Measurements from ENCODE around the gene ALX3. TPM values are rescaled to one million over a fixed set of nuclear protein-coding genes. Genes with fewer than 3 reads are reported as not detected.
"Not testable (repeated sequence)": the region's sequence is repeated elsewhere in the genome, so short reads cannot be mapped to it uniquely, and the experiment has no call there.

ALX3 gene
- total RNA-seq, 1 experiment from 2014 or later = 0.15 TPM

- no peak for TF ChIP-seq CREM (CRISPR knock-in tag; IDR thresholded peaks at IDR 0.05)
- TF ChIP-seq GABPB1 (CRISPR knock-in tag; IDR thresholded peaks at IDR 0.05) = no peak
- TF ChIP-seq IRF2 (CRISPR knock-in tag; IDR thresholded peaks at IDR 0.05; ENCODE audit: borderline replicate concordance, low read depth) = no peak
- TF ChIP-seq MAX (CRISPR knock-in tag; IDR thresholded peaks at IDR 0.05) = no peak
Measured at GRCh38 chr1:110032327-110032726, 38.1 kb downstream of the ALX3 start (continued).

- Mint-ChIP-seq H3K27ac (peak overlapping the region; percentile 76), H3K4me1 (peaks cover 26% of the 10 kb centered on the region)
- H3K36me3 Mint-ChIP-seq; H3K9me3 Mint-ChIP-seq; ATAC-seq; H3K4me3 Mint-ChIP-seq; DNase-seq (ENCODE audit: low spot score); POLR2A ChIA-PET; H3K27me3 Mint-ChIP-seq (ENCODE audit: low read depth): not testable (repeated sequence)
- CTCF ChIA-PET = interaction anchor here (0.7 to 2.8 kb wide), 24 partner anchors 9 to 430 kb away, joined by 3 to 20 read pairs (median 6); partner anchors contain the start of gene RBM15
Measured at GRCh38 chr1:110030687-110031086, 39.8 kb downstream of the ALX3 start.

GRCh38 chr1:110024613-110025012 is 45.9 kb downstream of the ALX3 start:
- CTCF ChIA-PET = interaction anchor here (1.3 kb wide), 1 partner anchor 10 kb away, joined by 3 read pairs; the partner anchor contains the start of gene STRIP1
- Mint-ChIP-seq H3K4me1 (no peaks in the 10 kb centered on the region), H3K27ac (peak overlapping the region; percentile 43), H3K9me3 (no peaks in the 10 kb centered on the region), H3K27me3 (ENCODE audit: low read depth) (no peaks in the 10 kb centered on the region), H3K4me3 (no peak overlapping the region), H3K36me3 (peaks cover 52% of the 10 kb centered on the region)
- no peak for ATAC-seq
- POLR2A ChIA-PET = interaction anchor here (1.1 kb wide), 1 partner anchor 10 kb away, joined by 4 read pairs; no protein-coding TSS in a partner anchor
- TF ChIP-seq E2F5 (CRISPR knock-in tag; IDR thresholded peaks at IDR 0.05) = no peak
- no peak for TF ChIP-seq PRDM15 (CRISPR knock-in tag; IDR thresholded peaks at IDR 0.05)
- TF ChIP-seq MYBL2 (CRISPR knock-in tag; IDR thresholded peaks at IDR 0.05) = no peak
- TF ChIP-seq ZNF138 (CRISPR knock-in tag; conservative IDR thresholded peaks at IDR 0.05) = no peak
- no peak for TF ChIP-seq USF2 (CRISPR knock-in tag; IDR thresholded peaks at IDR 0.05)
- TF ChIP-seq SMAD4 (CRISPR knock-in tag; IDR thresholded peaks at IDR 0.05) = no peak
- TF ChIP-seq ZNF232 (CRISPR knock-in tag; IDR thresholded peaks at IDR 0.05) = no peak
- no peak for TF ChIP-seq ZNF263 (CRISPR knock-in tag; IDR thresholded peaks at IDR 0.05; ENCODE audit: low read depth)
- DNase-seq (ENCODE audit: low spot score) = no peak

- H3K36me3 Mint-ChIP-seq = peaks cover 83% of the 10 kb centered on the region
- ChIA-PET POLR2A (no interaction called here), CTCF (interaction anchor here (2.5 kb wide), 1 partner anchor 37 kb away, joined by 9 read pairs; the partner anchor contains the start of gene AHCYL1)
- H3K4me3 Mint-ChIP-seq = no peak overlapping the region
- H3K27ac Mint-ChIP-seq = no peak overlapping the region
- no peaks in the 10 kb centered on the region for H3K4me1 Mint-ChIP-seq
- ATAC-seq (no peak), DNase-seq (ENCODE audit: low spot score) (no peak)
- H3K27me3 Mint-ChIP-seq (ENCODE audit: low read depth) = no peaks in the 10 kb centered on the region
- H3K9me3 Mint-ChIP-seq = no peaks in the 10 kb centered on the region
- TF ChIP-seq MYBL2 (CRISPR knock-in tag; IDR thresholded peaks at IDR 0.05) = no peak
- no peak for TF ChIP-seq SMAD4 (CRISPR knock-in tag; IDR thresholded peaks at IDR 0.05)
- no peak for TF ChIP-seq NR2C2 (CRISPR knock-in tag; IDR thresholded peaks at IDR 0.05)
- no peak for TF ChIP-seq PRRX2 (CRISPR knock-in tag; IDR thresholded peaks at IDR 0.05)
- TF ChIP-seq MAX (CRISPR knock-in tag; IDR thresholded peaks at IDR 0.05) = no peak
- TF ChIP-seq NFE2L1 (CRISPR knock-in tag; IDR thresholded peaks at IDR 0.05) = no peak
- no peak for TF ChIP-seq GRHL2 (CRISPR knock-in tag; IDR thresholded peaks at IDR 0.05; ENCODE audit: insufficient replicate concordance, severe bottlenecking)
- TF ChIP-seq NR3C1 (CRISPR knock-in tag; conservative IDR thresholded peaks at IDR 0.05; ENCODE audit: low read depth) = no peak
- no peak for TF ChIP-seq MLX (CRISPR knock-in tag; IDR thresholded peaks at IDR 0.05)
- TF ChIP-seq CREB1 (CRISPR knock-in tag; IDR thresholded peaks at IDR 0.05) = no peak
- TF ChIP-seq NFYB (CRISPR knock-in tag; conservative IDR thresholded peaks at IDR 0.05; ENCODE audit: low read depth) = no peak
- TF ChIP-seq FOXJ3 (CRISPR knock-in tag; IDR thresholded peaks at IDR 0.05; ENCODE audit: borderline replicate concordance) = no peak
- TF ChIP-seq ZNF121 (CRISPR knock-in tag; IDR thresholded peaks at IDR 0.05) = no peak
- no peak for TF ChIP-seq ELF4 (CRISPR knock-in tag; IDR thresholded peaks at IDR 0.05; ENCODE audit: low read depth)
- no peak for TF ChIP-seq USF1 (CRISPR knock-in tag; IDR thresholded peaks at IDR 0.05)
Measured at GRCh38 chr1:110021285-110021684, 49.2 kb downstream of the ALX3 start.

Data from WTC11 (cell line).